AML-193 (cell line): ENCODE measurements around the gene C20orf204.
A peak's percentile ranks its signal among the peaks of the same experiment; 100 is the strongest.

Experiments used
- DNase-seq, 2 experiments: peaks; one replicate each; lab custom pipeline; 2025; lab: John Stamatoyannopoulos, UW

Gene C20orf204

DNA sequence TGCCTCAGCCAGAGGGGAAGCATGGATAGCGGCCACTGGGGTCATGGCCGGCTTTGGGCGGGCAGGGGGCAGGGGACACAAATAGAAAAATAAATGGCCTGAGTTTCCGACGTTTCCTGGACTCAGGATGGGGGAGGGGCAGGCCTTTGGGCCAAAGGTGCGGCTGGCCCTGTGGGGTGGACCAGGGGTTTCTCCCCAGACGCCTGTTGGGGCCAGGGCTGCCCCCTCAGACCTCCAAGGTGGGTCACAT lies 20.6 kb downstream of the C20orf204 start:
- no peak for DNase-seq

DNA sequence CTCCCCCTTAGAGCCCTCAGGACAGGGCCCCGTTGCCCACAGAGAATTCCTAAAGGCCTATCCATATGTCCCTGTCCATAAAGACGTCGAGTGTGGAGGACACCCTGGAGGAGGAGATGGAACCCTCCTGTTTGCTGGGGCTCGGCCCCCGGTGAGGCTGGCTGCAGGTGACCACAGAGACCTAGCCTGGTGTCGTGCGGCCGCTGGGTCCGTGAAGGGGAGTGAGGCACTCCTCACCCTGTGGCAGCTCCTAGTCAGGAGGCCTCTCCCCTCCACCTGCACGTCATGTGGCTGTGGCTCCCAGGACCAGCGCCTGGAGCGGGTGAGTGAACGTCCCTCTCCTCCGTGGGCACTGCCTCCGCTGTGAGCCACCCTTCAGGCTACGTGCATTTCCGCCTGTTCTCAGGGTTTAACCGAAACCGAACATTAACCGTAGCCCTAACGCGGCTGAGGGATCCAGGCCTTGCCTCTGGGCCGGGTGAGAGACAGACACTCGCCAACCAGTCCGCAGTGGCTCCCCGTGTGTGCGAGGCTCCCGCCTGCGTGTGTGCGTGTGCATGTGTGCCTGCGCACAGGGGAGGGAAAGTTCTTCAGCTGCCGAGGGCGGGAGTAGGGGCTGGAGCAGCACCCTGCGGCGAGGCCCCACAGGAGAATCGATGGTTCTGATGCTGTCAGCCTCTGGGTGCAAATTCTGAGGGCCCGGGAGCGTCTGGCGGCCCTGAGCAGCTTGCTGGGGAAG lies 21.1 kb downstream of the C20orf204 start:
- no peak for DNase-seq

DNA sequence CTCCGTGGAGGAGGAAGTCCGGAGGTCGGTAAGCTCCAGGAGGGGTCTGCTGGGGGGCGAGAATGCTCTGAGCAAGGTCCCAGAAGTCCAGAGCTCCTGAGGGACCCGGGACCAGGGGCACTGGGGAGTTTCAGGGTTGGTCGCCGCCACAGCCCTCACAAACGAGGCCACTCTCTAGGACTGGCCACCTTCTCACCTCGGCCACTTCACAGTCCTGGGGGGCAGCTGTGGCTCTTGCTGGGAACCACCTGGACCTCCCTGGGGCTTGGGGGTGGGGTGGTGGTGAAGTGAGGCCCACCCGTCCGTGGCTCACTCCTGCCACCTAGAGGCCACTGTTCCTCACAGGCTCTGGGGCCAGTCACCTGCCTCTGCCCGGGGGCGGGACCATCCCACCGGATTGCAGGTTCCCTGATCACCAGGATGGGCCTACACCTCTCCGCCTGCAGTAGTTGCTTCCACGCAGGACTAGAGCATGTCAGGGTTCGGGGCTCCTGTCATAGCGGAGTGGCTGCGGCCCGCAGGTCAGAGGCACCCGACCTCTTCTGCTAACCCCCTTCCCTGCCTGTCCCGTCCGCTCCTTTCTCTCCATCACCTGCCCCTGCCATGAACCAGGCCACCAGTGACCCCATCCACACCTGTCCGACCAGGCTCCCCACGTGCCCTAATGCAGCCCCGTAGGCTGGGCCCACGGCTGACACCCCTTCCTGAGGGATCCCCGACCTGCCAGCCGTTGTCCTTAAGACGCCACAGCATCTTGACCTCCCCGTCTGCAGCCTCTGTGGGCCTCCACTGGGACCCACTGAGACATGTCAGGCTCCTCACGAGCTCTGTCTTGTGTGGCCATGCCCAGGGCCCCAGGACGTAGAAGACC lies 21.9 kb downstream of the C20orf204 start:
- DNase-seq = peak; percentile 26 to 43

DNA sequence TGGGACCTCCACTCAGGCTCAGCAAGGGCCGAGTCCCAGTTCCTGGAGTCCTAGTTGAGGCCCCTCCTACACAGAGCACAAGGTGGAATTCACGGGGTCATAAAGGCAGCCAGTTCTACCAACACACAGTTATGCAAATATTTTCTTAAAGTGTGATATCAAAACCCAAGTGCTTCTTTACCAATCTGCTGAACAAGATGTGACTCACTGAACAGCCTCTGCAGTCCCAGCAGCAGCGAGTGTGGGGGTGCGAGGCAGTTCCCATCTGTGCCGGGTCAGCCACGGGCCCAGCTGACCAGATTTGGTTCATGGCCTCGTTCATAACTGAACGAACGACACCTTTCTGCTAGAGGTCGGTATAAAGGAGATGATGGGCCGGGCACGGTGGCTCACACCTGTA lies 22.6 kb downstream of the C20orf204 start:
- no peak for DNase-seq

DNA sequence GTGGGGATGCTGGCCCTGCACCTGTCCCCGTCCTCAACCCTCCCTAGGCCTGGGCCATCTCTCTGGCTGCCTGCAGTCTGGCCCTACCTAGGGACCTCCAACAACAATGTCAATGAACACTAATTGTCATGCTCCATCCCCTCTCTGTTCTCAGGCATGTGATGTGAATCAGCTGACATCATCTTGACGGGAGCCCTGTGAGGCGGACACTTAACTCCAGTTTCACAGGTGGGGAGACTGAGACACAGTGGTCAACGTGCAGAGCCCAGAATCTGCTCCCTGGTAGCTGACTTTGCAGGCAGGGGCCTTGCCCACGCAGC lies 26.3 kb downstream of the C20orf204 start:
- DNase-seq = no peak

DNA sequence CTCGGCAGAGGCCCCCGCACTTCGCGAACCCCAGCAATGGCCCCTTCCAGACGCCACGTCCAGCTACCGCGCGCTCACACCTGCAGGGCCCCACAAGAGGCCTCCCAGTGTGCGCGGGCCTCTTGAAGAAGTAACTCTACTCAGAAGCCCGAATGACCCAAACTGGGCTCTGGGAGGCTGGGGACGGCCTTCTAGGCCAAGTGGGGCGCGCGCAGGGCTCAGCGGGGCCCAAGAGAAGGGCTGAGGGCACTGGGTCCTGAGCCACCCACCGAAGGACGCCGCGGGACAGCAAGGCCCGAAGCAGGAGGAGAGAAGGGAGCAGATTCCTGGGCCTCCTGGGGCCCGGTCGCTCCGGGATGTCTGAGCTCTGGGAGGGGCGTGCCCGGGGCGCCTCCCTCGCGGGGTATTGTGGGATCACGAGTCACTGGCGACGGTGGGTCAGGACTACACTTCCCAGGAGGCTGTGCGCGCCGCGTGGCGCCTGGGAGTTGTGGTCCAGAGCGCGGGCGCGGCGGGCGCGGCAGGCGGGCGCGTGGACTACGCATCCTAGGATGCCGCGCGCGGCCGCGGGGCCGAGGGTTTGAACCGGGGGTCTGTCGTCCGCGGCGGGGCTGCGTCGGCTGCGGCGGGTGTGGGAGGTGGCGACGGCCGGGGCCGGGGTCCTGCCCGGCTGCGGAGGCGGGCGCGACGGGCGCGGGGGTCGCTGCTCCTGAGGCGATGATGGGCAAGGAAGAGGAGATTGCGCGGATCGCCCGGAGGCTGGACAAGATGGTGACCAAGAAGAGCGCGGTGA lies 26.8 kb downstream of the C20orf204 start, which contains the start of gene TCEA2:
Gene TCEA2, plus strand, starts transcription at position 603 of the 793 bp plus-strand sequence. Its CDS starts 115 bp downstream, at position 718.
- DNase-seq = peak; percentile 83 to 88

DNA sequence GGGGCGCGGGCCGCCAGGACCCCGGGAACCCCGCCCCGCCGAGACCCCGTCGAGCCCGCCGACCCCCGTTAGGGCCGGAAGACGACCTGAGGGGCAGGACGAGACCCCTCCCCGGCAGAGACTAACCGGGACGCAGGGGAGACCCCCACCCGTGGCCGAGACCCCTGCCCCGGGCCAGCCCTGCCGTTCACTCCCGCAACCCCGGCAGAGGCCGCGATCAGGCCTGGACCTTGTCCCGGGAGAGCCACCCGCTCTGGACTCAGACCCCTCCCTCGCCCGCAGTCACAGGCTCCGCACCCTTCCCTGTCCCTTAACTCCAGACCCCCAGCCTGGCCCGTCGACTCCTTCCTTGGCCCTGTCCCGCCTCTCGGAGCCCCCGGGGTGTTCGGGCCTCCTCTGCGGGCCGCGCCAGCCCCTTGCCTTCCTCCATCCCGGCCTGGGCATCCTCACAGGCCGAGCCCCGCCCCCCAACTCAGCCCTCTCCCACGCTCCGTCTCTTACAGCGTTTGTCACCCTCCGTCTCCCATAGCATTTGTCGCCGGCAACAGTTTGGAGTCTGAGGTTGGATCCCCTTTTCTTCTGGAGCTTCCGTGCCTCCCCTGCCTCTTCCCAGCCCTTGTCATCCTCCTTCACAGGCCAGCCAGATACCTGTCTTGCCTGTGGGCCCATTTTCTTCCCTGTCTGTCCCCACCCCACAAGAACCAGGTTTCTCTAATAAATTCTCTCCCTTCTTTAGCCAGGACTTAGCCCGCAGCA lies 27.6 kb downstream of the C20orf204 start:
- DNase-seq = no peak

DNA sequence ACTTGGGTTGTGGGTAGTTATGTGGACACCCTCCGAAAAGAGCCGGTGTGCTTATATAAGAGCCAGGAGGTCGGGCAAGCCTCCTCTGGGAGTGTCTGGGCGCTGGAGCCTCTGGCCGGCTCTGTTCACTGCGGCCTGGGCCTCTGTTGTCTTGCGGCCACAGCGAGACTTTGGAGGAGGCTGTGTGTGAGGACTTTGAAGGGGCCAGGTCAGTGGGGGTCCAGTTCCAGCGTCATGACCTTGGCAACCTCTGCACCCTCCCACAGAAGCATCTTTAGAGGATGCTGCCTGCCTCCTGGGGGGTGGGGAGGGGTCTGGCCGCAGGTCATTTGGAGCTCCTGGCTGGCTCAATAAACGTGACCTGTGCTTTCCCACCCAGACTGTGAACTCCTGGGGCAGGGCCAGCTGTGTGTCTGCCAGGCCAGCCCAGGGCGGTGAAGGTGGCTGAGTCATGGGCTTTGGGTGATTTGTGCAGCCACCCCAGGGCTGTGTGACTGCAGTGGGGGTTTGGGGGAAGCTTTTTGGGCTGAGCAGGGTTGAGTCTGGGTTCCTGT lies 28.2 kb downstream of the C20orf204 start:
- DNase-seq = no peak

DNA sequence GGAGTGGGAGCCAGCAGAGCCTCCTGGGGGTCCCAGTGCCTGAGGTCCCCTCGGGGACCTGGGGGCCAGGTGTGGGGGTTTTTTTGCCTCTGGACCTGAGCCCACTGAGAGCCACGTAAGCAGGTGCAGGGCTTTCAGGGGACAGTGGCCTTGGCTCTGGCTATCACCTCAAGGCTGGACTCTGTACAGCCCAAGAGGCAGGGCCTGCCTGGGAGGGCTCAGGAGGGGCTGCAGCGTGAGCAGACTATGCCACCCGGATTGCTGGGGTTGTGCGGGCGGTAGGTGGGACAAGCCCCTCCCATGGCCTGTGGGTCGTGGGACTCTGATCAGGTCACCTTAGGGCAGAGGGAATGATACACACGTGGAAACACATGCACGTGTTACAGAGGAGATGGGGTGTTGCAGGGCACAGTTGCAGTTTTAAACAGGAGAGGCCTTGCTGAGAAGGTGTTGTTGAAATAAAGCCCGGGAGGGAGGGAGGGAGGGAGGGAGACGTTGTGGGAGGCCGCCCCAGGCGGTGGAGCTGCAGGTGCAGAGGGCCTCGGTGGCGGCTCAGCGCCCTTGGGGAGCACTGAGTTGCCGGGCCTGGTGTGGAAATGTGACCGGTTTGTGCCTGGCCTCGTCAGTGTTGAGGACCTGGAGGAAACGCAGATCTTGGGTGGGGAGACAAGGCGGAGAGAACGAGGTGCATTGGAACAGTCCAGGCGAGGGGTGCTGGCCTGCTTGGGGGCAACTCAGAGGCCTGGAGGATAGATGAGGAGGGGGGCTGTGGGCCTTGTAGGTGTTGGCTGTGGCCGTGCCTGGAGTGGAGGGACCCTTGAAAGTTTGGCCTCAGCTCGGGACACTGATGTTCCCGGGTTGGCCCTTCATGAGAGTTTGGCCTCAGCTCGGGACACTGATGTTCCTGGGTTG lies 29.3 kb downstream of the C20orf204 start:
- no peak for DNase-seq

DNA sequence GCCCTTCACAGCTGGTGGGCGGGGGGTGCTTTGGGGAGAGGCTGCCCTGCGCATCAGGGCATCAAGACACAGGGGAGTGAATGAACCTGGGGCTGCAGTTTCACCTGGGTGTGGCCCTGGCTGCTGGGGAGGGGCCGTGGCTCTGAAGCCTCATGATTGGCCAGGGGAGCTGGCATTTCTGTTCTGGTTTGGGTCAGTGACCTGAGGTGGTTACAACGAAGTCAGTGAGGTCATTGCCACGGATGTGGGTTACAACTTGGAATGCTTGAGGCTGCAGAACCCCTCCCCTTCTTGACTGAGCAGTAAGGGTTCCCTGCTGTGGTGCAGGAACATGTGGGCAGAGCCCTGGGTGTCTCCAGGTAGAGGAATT lies 30.0 kb downstream of the C20orf204 start:
- DNase-seq = peak; percentile 73 to 80

DNA sequence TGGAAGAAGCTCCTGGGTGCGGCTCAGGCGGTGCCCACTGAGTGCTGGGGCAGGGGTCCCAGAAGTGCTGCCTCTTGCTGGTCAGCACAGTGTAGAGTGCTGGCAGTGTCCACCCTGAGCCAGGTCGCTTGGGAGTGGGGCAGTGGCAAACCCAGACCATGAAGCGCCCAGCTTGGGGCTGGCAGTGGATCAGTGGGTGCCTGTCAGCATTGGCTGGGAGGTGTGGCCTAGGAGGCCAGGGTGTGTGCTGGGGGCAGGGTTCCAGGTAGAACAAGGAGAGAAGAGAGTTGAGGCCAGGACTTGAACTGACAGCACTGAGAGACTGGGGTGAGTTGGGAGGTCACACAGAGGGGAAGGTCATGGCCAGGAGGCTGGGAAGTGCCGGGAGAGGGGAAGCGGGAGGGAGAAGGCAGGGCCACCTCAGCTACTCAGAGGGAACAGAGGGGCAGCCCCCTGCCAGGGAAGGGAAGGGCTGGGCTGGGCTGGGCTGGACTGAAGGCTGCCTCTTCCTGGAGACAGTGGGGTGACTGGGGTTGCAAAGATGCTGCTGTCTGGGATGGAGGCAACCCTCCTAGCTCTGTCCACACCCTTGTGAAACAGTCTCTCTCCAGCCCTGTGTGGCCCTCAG lies 31.1 kb downstream of the C20orf204 start:
- DNase-seq = no peak

DNA sequence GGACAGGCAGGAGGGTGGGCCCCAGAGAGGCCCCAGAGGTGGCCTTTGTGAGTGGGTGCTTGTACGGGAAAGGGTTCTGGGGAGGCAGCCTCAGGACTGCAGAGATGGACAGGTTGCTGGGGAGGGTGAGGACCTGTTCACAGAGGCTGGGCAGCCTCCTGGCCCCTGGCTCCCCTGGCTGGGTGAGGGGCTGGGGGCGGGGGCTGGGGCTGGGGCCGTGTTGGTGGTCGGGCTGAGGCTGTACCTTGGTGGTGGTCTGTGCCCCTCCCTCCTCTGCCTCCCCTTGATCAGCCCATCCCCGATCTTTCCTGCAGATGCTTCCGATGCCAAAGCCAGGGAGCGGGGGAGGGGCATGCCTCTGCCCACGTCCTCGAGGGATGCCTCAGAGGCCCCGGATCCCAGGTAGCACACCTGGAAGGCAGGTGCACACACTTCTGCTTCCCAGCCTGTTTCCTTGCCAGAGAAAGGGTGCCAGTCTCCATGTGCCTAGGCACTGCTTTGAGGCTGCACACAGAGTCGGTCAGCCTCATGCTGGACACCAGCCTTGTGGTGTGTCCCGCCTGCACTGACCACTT lies 31.8 kb downstream of the C20orf204 start:
- no peak for DNase-seq

DNA sequence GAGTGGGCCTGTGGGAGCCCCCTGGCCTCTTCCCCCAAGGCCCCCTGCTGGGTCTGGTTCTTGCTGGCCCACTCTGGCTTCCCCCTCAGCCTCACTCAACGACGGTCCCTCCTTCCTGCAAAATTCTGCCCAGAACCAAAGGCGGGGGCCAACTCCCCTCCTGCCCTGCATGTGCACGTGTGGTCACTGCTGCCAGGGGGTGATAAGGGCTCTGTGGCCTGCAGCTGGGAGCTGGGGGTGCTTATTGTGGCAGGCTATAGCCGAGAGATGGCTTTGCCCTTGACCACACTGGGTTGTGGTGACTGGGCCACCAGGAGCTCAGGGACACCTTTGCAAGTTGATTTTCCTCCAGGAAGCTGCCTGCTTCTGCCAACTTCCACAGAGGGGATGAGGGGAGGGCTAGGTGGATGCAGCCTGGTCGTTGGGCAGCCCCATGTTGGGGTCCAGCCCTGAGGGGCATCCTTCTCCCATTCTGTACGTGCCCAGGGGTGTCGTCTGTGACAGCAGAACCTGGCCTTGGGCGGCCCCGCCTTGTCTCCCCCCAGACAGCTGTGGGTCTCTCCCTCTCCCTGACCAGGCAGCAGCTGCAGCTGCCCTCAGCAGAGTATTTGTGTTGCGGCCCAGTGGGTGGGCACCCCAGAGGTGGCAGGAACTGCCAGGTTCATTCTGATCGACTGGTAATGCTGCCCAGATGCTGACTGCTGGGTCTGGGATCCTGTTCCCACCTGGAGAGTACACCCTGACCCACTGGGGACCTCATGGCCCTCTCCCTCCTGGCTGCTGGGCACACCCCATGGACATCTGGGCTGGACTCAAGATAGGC lies 32.6 kb downstream of the C20orf204 start:
- no peak for DNase-seq

DNA sequence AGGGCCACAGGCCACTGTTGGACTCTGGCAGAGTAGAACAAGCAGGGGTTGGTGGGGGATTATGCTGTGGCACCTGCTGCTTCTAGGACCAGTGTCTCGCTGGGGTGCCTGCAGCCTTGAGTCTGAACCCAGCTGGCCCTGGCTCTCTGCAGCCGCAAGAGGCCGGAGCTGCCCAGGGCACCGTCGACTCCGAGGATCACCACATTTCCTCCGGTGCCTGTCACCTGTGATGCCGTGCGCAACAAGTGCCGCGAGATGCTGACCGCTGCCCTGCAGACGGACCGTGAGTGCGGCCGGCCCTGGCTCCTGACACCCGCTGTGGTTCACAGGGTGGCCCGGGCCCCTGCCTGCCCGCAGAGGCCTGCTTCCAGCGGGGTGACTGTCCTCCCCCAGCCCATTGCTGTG lies 33.2 kb downstream of the C20orf204 start:
- no peak for DNase-seq

DNA sequence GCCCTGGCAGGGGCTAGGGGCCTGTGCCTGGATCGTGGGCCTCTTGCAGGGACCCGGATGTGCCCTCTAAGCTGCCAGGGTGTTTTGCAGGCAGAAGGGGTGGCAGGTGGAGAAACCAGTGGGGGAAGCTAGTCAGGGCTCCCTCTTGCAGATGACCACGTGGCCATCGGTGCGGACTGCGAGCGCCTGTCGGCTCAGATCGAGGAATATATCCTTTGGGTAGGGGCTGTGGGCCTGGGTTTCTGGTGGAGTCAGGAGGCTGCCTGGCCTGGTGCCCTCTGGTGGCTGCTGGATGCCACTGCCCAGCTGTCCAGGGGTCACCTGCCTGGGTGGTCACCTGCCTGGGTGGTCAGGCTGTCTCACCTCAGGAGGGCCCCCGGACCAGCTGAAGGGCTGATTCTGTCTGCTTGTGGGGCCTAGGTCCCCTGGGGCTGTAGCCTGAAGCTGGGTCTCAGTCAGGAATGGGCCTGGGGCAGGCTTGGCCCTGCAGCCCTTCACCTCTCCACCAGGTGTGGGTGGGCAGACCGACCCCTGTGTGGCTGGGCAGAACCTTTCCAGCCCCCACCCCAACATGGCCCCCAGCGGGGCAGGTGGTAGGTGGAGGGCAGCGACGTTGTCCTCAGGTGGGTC lies 33.7 kb downstream of the C20orf204 start:
- DNase-seq = peak in 1 of 2 experiments; percentile 16

DNA sequence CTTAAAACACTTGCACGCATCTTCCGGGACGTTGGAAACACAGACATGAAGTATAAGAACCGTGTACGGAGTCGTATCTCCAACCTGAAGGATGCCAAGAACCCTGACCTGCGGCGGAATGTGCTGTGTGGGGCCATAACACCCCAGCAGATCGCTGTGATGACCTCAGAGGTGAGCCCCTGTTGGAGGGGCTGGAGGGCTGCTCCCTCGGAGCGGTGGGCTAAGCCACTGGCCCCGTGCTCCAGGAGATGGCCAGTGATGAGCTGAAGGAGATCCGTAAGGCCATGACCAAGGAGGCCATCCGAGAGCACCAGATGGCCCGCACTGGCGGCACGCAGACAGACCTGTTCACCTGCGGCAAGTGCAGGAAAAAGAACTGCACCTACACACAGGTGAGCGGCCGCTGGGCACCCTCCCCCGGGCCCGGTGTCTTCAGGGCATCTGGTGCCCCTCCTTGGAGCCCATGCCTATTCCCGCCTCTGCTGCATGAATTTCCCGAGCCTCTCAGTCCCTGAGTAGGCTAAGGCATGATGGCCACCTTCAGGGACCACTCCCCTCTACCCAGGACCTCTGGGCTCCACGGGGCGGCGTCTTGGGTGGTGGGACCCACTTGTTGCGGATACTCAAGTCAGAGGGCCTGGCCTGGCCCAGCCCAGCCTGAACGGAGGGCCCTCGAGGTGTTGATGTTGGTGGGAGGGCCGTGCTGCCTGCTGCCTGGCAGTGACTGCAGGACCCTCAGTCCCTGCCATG lies 34.4 kb downstream of the C20orf204 start:
- no peak for DNase-seq
